Nucleus accumbens (tissue), 56 donors: ENCODE data around the gene RLN2.

Experiments used
- DNase-seq, 56 donors: peaks; one replicate each; lab custom pipeline; 2025; lab: John Stamatoyannopoulos, UW

RLN2 gene

DNA sequence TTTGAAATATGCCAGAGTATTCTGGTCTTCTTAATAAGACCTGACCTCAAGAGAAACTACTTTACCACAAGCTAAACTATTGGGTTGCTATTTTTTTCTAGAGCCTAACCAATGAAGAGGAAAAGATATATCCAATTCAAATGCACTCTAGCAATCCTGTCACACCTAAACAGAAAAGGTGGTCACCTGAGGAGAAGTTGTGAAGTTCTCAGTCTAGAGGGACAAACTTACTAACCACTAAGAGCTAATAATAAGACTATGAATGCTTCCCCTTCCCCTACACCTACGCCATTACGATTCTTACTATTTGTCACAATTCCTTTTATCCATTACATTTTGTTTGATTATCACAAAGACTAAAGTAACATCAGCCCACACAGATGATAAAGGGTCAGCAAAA, 29.7 kb downstream of the RLN2 start:
- no peak for DNase-seq

DNA sequence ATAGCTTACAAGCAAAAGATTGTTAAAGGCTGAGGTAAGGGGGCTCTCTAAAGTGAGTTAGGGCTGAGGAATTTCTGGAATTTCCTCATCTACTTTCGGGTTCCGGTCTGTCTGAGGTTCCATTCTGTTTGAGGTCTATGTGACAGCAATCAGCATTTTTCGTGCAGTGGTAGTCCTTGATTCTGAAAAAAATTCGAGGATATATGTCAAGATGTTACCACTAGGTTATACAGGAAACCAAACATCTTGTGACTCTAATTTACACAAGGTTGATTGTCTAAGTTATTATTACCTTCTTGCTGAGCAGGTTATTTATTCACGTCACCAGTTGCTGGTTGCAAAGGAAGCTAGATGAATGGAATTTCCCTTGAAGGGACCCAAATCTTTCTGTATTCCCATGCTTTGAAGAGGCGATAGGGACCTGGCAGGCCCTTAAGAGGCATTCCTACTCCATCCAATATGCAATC, 35.2 kb downstream of the RLN2 start:
- no peak for DNase-seq

- no peak for DNase-seq
Observed at GRCh38 chr9:5265939-5266338, 38.6 kb downstream of the RLN2 start.

DNA sequence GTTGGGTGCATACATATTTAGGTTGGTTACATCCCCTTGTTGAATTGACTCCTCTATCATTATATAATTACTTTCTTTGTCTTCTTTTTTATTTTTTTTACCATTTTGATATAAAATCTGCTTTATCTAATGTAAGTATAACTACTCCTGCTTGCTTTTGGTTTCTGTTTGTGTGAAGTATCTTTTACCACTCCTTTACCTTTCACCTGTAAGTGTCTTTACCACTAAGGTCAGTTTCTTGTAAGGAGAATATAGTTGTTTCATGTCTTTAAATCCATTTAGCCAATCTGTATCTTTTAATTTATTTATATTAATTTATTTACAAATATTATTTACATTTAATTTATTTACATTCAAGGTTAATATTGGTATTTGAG, 40.3 kb downstream of the RLN2 start:
- no peak for DNase-seq

DNA sequence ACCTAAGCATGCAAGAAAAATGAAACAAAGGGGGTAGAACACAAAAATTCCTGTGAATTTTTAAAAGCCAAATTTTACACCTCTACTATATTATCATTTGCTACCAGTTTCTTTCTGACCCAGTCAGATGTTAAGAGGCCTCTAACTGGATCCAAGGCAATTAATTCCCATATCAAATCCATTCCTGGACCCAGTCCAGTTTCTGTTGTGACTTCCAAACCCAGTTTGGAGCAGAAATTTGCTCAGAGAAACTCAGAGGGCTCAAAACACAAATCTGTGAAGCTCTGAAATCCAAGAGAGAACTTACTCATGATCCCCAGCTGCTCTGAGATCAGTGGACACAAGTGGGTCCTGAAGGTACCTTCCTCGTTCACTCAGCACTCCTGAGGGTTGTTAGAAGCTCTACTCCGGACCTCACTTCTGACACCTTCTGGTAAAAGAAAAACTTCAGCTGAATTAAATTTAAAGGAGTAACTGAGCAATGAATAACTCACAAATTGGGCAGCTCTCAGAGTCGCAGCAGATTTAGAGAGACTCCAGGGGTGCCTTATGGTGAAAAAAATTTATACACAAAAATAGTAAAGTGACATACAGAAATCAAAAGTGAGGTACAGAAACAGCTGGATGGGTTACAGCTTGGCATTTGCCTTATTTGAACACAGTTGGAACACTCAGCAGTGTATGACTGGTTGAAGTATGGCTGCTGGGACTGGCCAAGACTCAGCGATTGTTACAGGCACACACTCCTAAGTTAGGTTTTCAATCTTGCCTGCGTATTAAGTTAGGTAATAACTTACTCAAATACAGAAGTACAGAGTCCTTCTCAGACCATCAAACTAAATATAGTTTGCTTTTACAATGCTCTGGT, 40.9 kb downstream of the RLN2 start:
- DNase-seq: no peak
